ENCODE measurements around the gene TTC28.

Gene TTC28

DNA sequence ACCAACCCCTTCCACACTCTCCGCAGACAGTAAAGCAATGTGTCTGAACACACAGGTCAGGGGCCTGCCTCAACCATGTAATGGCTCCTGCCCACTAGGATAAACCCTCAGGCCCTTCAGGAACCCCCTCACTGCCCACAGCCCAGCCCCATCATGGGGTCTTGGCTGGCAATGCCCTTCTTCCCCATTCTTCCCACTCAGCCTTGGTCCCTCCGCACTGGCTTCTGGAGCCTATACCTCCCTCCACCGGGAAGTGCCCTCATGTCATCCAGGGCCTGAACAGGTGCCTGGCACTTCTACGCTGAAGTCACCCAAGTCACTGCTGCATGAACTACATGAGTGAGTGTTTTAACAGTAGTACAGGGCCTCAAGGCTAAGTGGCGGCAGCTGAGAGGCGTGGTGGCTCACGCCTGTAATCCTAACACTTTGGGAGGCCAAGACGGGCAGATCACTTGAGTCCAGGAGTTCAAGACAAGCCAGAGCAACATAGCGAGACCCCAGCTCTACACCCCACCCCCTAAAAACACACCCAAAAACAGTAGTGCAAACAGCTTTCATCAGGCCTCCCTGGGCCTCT, 685.8 kb downstream of the TTC28 start:
- DNase-seq (ENCODE audit: low spot score): no peak
- TF ChIP-seq, protein P1, sequence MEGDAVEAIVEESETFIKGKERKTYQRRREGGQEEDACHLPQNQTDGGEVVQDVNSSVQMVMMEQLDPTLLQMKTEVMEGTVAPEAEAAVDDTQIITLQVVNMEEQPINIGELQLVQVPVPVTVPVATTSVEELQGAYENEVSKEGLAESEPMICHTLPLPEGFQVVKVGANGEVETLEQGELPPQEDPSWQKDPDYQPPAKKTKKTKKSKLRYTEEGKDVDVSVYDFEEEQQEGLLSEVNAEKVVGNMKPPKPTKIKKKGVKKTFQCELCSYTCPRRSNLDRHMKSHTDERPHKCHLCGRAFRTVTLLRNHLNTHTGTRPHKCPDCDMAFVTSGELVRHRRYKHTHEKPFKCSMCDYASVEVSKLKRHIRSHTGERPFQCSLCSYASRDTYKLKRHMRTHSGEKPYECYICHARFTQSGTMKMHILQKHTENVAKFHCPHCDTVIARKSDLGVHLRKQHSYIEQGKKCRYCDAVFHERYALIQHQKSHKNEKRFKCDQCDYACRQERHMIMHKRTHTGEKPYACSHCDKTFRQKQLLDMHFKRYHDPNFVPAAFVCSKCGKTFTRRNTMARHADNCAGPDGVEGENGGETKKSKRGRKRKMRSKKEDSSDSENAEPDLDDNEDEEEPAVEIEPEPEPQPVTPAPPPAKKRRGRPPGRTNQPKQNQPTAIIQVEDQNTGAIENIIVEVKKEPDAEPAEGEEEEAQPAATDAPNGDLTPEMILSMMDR (IDR thresholded peaks at IDR 0.05; ENCODE audit: extremely low read depth, missing control alignments): no peak

DNA sequence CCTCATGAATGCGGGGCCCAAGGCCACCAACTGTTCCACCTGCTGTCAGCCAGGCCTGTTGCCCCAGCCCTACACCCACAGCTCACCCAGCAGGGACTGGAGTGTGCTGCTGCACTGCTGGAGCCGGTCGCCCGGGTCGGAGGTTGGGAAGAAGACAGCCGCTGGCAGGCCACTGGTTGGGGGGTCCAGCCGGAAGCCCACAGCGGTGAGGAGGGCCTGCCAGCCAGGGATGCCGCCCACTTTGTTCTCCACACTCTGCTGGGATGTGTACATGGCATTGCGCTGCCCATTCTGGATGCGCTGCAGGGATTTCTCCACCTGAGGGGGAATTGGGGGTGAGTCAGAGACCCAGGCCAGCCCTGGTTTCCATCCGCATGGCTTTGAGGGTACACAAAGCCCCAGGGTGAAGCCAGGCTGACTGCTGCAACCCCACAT, 686.4 kb downstream of the TTC28 start:
- TF ChIP-seq, protein P1 (IDR thresholded peaks at IDR 0.05; ENCODE audit: extremely low read depth, missing control alignments): no peak
- DNase-seq (ENCODE audit: low spot score): no peak

DNA sequence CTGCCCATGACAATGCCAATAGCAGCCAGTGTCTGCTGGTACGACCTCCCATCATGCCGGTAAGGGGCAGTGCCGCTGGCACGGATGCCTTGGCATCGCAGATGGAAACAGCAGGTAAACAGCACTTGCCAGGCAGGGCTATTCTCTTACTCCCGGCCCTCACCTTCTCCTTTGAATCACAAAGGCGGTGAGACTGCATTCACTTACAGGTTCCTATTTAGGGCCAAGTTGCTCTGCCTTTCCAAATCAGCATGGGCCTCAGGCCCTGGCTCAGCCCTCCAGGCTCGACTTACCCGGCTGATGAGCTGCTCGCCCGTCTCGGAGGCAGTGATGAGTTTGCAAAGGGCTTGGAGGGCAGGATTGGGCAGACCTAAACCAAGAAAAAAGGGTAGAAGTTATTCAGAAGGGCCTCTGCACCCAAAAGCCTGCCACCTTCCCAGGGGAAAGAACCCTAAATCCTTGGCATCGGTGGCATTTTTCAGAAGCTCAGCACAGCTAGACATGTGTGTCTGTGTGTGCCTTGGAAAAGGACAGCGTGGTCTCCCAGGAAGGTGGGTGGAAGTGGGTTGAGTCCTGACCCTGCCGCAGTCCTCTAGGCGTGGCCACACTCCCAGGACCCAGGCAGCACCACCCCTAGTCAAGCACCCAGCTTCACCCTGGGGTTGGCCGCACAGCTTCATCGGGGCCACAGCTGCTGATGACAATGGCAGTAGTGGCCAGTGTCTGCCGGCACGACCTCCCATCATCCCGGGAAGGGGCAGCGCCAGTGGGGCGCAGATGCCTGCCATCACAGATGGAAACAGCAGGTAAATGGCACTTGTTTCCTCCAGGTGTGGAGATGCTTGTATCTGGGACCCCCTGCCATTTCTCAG, 687.1 kb downstream of the TTC28 start:
- no peak for DNase-seq (ENCODE audit: low spot score)
- TF ChIP-seq, protein P1 (IDR thresholded peaks at IDR 0.05; ENCODE audit: extremely low read depth, missing control alignments): no peak

DNA sequence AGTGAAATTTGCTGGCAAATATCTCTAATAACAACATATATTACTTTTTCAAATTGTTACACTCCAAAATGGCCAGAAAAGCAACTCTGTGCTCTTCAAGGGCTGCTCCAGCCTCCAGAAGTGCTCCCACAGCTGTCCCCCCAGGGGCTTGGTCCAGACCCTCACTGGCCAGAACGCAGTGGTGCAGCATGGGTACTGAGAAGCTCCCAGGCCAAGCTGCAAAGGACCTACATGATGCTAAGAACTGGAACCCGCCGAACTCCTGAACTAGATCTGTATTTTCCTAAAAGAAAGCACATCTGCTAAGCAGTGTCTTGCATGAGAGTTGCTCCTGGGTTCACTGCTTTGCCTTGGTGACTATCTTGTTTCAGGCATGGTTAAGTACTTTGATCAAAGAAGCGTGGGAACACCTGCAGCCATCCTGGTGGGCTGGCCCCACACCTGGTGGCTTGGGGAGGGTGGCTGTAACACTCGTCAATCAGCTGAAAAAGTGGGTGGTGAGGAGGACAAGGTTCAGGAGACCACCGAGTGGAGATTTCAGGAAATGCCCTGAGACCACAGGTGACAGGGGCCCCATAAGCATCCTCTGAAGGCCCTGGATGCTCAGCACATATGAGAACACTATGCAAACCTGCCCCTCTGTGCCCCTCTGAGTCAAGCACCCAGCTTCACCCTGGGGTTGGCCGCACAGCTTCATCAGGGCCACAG, 687.9 kb downstream of the TTC28 start:
- no peak for DNase-seq (ENCODE audit: low spot score)
- TF ChIP-seq, protein P1 (IDR thresholded peaks at IDR 0.05; ENCODE audit: extremely low read depth, missing control alignments): no peak

DNA sequence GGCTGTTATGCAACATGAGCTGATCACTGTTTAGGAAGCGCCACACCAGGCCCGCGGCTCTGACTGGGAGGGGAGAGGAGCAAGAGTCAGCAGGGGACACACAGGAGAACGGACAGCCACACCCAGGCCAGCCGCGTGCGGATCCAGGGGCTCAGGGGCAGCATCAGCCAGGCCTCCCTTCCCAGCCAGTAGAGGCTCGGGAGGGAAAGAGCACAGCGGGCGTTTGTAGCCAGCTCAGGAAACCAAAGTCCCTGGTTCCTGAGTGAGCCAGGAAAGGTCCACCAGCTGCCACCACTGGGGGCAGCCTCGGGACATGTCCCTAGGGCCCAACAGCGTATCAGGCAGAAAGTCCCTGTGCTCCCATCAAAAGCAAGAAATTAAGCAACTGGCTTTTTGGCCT, 688.8 kb downstream of the TTC28 start:
- peak; percentile 71 for DNase-seq (ENCODE audit: low spot score)
- TF ChIP-seq, protein P1 (IDR thresholded peaks at IDR 0.05; ENCODE audit: extremely low read depth, missing control alignments): peak; percentile 50

DNA sequence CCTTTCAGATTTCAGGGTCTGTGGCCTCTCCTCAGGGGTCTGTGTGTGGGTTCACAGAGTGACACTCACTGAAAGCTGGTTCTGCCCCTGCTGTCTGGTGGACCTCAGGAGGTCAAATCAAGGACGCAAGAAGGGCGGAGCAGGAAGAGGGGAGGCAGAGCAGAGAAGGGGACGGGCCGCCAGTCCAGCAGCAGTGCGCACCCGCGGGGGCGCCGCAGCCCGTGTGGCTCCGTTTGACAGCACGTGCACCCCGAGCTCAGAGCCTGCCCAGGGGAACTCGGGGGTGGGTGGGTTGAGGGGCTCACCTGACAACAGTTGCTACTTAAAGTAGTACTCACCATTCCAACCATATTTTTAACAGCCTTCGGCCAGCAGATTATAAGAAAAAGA, 689.2 kb downstream of the TTC28 start:
- TF ChIP-seq, protein P1 (IDR thresholded peaks at IDR 0.05; ENCODE audit: extremely low read depth, missing control alignments): no peak
- DNase-seq (ENCODE audit: low spot score): no peak

Data from GM20000 (cell line).